Colonic mucosa (tissue), 4 donors: ENCODE results near the gene HENMT1. TPM values are rescaled to one million over a fixed set of nuclear protein-coding genes. Genes with fewer than 3 reads are reported as not detected.
"Not testable (repeated sequence)": the region's sequence is repeated elsewhere in the genome, so short reads cannot be mapped to it uniquely, and the experiment has no call there.

Source experiments
- DNase-seq: peaks from one replicate; pipeline ENCODE4 v3.0.0-alpha.2; 2020
- H3K27ac ChIP-seq: fragments of 200-600 bp; one replicate; pipeline ENCODE4 v1.8.0; 2021
- H3K27me3 ChIP-seq: fragments of 200-600 bp; one replicate; pipeline ENCODE4 v1.8.0; 2021
- H3K36me3 ChIP-seq: fragments of 200-600 bp; one replicate; pipeline ENCODE4 v1.8.0; 2021
- H3K4me1 ChIP-seq: fragments of 200-600 bp; one replicate; pipeline ENCODE4 v1.8.0; 2021; ENCODE audit warnings: mild to moderate bottlenecking
- H3K4me3 ChIP-seq: fragments of 200-600 bp; one replicate; pipeline ENCODE4 v1.8.0; 2021
- H3K9ac ChIP-seq, 2 donors: one replicate each; pipeline ENCODE4 v1.7.0; 2013; ENCODE audit warnings: control low read depth in 2 of 2, low read depth in 2 of 2, low read length in 2 of 2
- H3K9me3 ChIP-seq: fragments of 200-600 bp; one replicate; pipeline ENCODE4 v1.8.0; 2021
- CTCF ChIP-seq: fragments of 200-600 bp; IDR thresholded peaks from one replicate; pipeline ENCODE4 v1.8.0; 2022; ENCODE audit warnings: antibody characterized with exemption, mild to moderate bottlenecking
- intact Hi-C: fragments of 100-400 bp; cut with DNase I; formaldehyde crosslinking; loops from one replicate; pipeline ENCODE4 v1.14.1; 2022
- total RNA-seq, 2 donors: library from RNA; stranded (reverse); fragmentation: NEBNext Ultra II Directional in 1 of 2; extraction: Animal tissue kit (Norgen Biotek cat#: 25700) in 1 of 2; gene quantifications; one replicate each; pipeline ENCODE4 v1.2.1, GENCODE V29; 2021
- donor health status: healthy.
- donor health status: DM: no; HTN: no; CAD: no.
- donor health status: DM: no; HTN: no; CAD: no.

HENMT1 gene
- total RNA-seq, 2 donors from 2014 or later = 3.7 to 10.1 TPM

GRCh38 chr1:108644984-108645383 is 15.9 kb downstream of the HENMT1 start:
- Histone ChIP-seq H3K27me3 (no peaks in the 10 kb centered on the region), H3K36me3 (no peaks in the 10 kb centered on the region), H3K9me3 (no peaks in the 10 kb centered on the region), H3K27ac (peak overlapping the region; percentile 90), H3K4me3 (no peak overlapping the region), H3K4me1 (no peaks in the 10 kb centered on the region), H3K9ac (peak overlapping the region in 1 of 2 donors; percentile 4)
- intact Hi-C loops = no loop called here
- no peak for TF ChIP-seq CTCF
- DNase-seq = peak; percentile 67

- Histone ChIP-seq H3K4me3 (no peak overlapping the region), H3K4me1 (no peaks in the 10 kb centered on the region), H3K36me3 (no peaks in the 10 kb centered on the region), H3K9ac (no peak overlapping the region), H3K9me3 (no peaks in the 10 kb centered on the region), H3K27ac (no peak overlapping the region), H3K27me3 (no peaks in the 10 kb centered on the region)
- peak; percentile 51 for TF ChIP-seq CTCF
- intact Hi-C loops = loop anchor here (2.0 kb wide), 1 partner anchor 131 kb away; no protein-coding TSS in a partner anchor
- DNase-seq = peak; percentile 65
These were observed 17.2 kb downstream of the HENMT1 start for GRCh38 chr1:108643492-108644335.

- intact Hi-C loops, H3K36me3 ChIP-seq, H3K27me3 ChIP-seq, H3K9ac ChIP-seq, H3K27ac ChIP-seq, DNase-seq, H3K4me1 ChIP-seq, H3K4me3 ChIP-seq, H3K9me3 ChIP-seq: not testable (repeated sequence)
These were observed 20.0 kb downstream of the HENMT1 start for GRCh38 chr1:108640863-108641262.

- Histone ChIP-seq H3K9ac (no peak overlapping the region), H3K27me3 (no peaks in the 10 kb centered on the region), H3K4me3 (no peak overlapping the region), H3K36me3 (no peaks in the 10 kb centered on the region), H3K27ac (no peak overlapping the region), H3K4me1 (no peaks in the 10 kb centered on the region), H3K9me3 (no peaks in the 10 kb centered on the region)
- no peak for TF ChIP-seq CTCF
- DNase-seq = no peak
- intact Hi-C loops = no loop called here
These were observed 20.9 kb downstream of the HENMT1 start for GRCh38 chr1:108639899-108640560.

GRCh38 chr1:108636876-108637275 is 24.0 kb downstream of the HENMT1 start:
- Histone ChIP-seq H3K36me3 (no peaks in the 10 kb centered on the region), H3K4me1 (no peaks in the 10 kb centered on the region), H3K4me3 (no peak overlapping the region), H3K27ac (no peak overlapping the region), H3K9me3 (no peaks in the 10 kb centered on the region), H3K9ac (no peak overlapping the region), H3K27me3 (no peaks in the 10 kb centered on the region)
- no peak for DNase-seq
- no peak for TF ChIP-seq CTCF
- intact Hi-C loops = no loop called here

GRCh38 chr1:108634521-108634920 is 26.4 kb downstream of the HENMT1 start:
- DNase-seq = no peak
- Histone ChIP-seq H3K27ac (no peak overlapping the region), H3K4me1 (no peaks in the 10 kb centered on the region), H3K4me3 (no peak overlapping the region), H3K9ac (no peak overlapping the region), H3K36me3 (peaks cover 11% of the 10 kb centered on the region), H3K27me3 (no peaks in the 10 kb centered on the region), H3K9me3 (no peaks in the 10 kb centered on the region)
- TF ChIP-seq CTCF = no peak
- intact Hi-C loops = loop anchor here (5.0 kb wide), 1 partner anchor 37 kb away; no protein-coding TSS in a partner anchor
